A673 (cell line): ENCODE measurements around the gene ARL3. TPM values are rescaled to one million over a fixed set of nuclear protein-coding genes. Genes with fewer than 3 reads are reported as not detected.

Experiments
- BruUV-seq: library from RNA; stranded (reverse); fragments of 400-500 nt; replicated peaks from 2 replicates; lab custom pipeline; 2021; lab: Mats Ljungman, UMichigan
- CTCF ChIA-PET: fragments of 300-600 bp; sonication (Branson Sonifier 250); formaldehyde crosslinking; loops from one replicate; lab custom pipeline; 2022; ENCODE audit warnings: antibody characterized with exemption; lab: Charles Lee
- POLR2A ChIA-PET: fragments of 300-600 bp; sonication (Branson Sonifier 250); formaldehyde crosslinking; loops from one replicate; lab custom pipeline; 2022; ENCODE audit warnings: antibody characterized with exemption; ENCODE audit not compliant: low non-redundant PET; lab: Charles Lee
- DNase-seq: peaks from one replicate; pipeline ENCODE4 v3.0.0-alpha.2; 2015; ENCODE audit warnings: low spot score
- H3K27ac ChIP-seq: fragments of 200-600 bp; sonication (generic); 2 replicates; pipeline ENCODE4 v1.5.1; 2016; ENCODE audit warnings: mixed run types, low read depth, mild to moderate bottlenecking, mixed read lengths, antibody characterized with exemption, low read length; ENCODE audit not compliant: poor library complexity, severe bottlenecking
- H3K27me3 ChIP-seq: fragments of 200-600 bp; sonication (generic); replicated peaks from 2 replicates; pipeline ENCODE4 v1.6.1; 2017; ENCODE audit warnings: mixed run types, low read depth, mild to moderate bottlenecking, mixed read lengths, antibody characterized with exemption, low read length; ENCODE audit not compliant: insufficient read depth, poor library complexity
- H3K36me3 ChIP-seq: fragments of 200-600 bp; sonication (generic); 2 replicates; pipeline ENCODE4 v1.6.1; 2016; ENCODE audit warnings: mixed run types, mild to moderate bottlenecking, mixed read lengths, antibody characterized with exemption, low read length; ENCODE audit not compliant: insufficient read depth, poor library complexity, severe bottlenecking
- H3K4me1 ChIP-seq: fragments of 200-600 bp; sonication (generic); 2 replicates; pipeline ENCODE4 v1.6.1; 2017; ENCODE audit warnings: mixed run types, mild to moderate bottlenecking, mixed read lengths, antibody characterized with exemption, low read length; ENCODE audit not compliant: insufficient read depth, poor library complexity, severe bottlenecking
- H3K4me3 ChIP-seq: fragments of 200-600 bp; sonication (generic); 2 replicates; pipeline ENCODE4 v1.5.1; 2016; ENCODE audit warnings: low read depth, mixed run types, mild to moderate bottlenecking, mixed read lengths, low read length; ENCODE audit not compliant: poor library complexity, severe bottlenecking
- H3K9me3 ChIP-seq: fragments of 200-600 bp; sonication (generic); 2 replicates; pipeline ENCODE4 v1.6.1; 2016; ENCODE audit warnings: mixed run types, low read depth, mild to moderate bottlenecking, mixed read lengths, antibody characterized with exemption, low read length; ENCODE audit not compliant: poor library complexity, severe bottlenecking
- EZH2 ChIP-seq: fragments of 200-600 bp; sonication (generic); IDR thresholded peaks from 2 replicates; pipeline ENCODE4 v1.6.1; 2017; ENCODE audit warnings: borderline replicate concordance, low read depth, mild to moderate bottlenecking, mixed read lengths, antibody characterized with exemption, low read length; ENCODE audit not compliant: poor library complexity, severe bottlenecking
- intact Hi-C: fragments of 100-400 bp; cut with micrococcal nuclease; formaldehyde crosslinking; loops from one replicate; pipeline ENCODE4 v1.10.0; 2022; ENCODE audit not compliant: unreplicated experiment
- total RNA-seq: library from RNA; stranded (reverse); gene quantifications from 2 replicates; pipeline ENCODE4 v1.2.3, GENCODE V29; 2021
- TF ChIP-seq, protein P1 (sequence below): fragments of 300-800, 200-600 bp; sonication (generic); conservative IDR thresholded peaks from 2 replicates; pipeline ENCODE4 v1.5.1; 2017; ENCODE audit warnings: low read depth, mild to moderate bottlenecking, antibody characterized with exemption, low read length, moderate library complexity, mixed read lengths

The ARL3 gene
- total RNA-seq, 1 experiment from 2014 or later = 14.9 TPM

DNA sequence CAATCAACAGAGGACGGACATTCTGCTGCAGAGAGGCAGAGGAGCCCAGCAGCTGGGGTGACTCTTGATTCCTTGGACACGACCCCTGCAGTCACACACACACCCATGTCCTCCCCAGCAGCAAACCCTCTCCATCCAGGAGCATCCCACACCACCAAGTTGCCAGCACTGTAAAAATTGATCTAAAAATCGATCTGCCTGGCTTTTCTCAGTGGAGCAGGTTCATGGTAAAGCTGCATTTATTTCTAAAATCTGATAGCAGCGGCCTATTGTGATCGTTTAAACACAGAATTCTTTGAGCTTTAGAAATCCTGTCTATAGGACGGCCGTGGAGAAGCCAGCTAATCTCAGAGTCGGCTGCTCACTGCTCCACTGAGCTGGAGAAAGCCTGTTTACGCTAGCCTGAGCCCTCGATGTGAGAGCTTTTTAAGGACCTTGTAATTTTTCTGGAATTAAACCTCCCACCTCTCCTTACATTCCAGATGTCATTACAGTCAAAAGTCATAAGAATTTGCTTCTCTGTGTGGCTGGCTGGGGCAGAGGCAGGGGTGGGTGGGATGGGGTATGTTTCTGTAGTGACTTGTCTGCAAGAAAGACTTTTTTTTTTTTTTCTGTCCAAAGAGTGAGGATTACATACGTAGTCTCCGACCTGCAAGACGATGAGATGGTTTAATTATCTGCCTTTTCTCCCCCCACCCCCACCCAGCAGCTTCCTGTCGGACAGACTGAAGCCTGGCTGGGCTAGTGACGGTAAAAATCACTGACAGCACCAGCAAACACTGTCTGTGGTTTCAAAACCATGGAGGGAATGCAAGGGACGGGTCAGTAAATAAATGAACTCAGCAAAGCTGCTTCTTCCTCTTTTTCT lies 38.3 kb downstream of the ARL3 start:
- TF ChIP-seq EZH2 = no peak
- TF ChIP-seq, protein P1, sequence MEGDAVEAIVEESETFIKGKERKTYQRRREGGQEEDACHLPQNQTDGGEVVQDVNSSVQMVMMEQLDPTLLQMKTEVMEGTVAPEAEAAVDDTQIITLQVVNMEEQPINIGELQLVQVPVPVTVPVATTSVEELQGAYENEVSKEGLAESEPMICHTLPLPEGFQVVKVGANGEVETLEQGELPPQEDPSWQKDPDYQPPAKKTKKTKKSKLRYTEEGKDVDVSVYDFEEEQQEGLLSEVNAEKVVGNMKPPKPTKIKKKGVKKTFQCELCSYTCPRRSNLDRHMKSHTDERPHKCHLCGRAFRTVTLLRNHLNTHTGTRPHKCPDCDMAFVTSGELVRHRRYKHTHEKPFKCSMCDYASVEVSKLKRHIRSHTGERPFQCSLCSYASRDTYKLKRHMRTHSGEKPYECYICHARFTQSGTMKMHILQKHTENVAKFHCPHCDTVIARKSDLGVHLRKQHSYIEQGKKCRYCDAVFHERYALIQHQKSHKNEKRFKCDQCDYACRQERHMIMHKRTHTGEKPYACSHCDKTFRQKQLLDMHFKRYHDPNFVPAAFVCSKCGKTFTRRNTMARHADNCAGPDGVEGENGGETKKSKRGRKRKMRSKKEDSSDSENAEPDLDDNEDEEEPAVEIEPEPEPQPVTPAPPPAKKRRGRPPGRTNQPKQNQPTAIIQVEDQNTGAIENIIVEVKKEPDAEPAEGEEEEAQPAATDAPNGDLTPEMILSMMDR = no peak
- H3K4me1 ChIP-seq = peaks cover 10% of the 10 kb centered on the region
- DNase-seq = no peak
- H3K27ac ChIP-seq = no peak overlapping the region
- ChIA-PET POLR2A (no interaction called here), CTCF (no interaction called here)
- H3K4me3 ChIP-seq = no peak overlapping the region
- no peaks in the 10 kb centered on the region for H3K36me3 ChIP-seq
- no TSS peak for BruUV-seq
- intact Hi-C loops = no loop called here
- H3K27me3 ChIP-seq = no peaks in the 10 kb centered on the region
- no peaks in the 10 kb centered on the region for H3K9me3 ChIP-seq

DNA sequence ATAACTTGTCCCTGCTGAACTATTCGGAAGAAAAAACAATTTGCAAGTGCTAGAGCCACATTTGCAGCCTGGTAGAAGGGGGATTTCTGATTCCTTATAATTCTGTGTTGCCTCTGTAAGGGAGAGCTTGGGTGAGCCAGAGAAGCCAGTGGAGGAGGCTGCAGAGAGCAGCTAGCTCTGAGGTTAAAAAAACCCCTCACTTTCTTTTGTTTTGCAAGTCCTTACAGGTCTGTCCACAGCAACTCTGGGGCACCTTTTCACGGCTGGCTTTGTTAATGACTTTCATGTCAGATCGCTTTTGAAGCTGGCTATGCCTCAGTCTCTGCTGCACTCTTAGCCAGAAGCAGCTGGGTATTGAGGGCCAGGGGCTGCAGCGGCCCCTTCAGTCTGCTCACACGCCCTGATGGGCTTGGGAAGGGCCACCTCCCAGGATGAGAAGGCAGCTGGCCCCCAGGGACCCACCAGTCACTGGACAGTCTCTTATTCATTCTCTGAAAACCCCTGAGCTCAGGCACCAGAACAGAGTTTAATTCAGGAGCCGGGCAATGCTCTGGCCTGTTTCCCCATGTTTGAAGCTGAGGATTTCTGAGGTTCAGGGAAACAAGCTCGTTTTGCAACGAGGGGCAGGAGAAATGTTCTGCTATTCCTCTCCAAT lies 39.1 kb downstream of the ARL3 start:
- H3K4me1 ChIP-seq = peaks cover 10% of the 10 kb centered on the region
- POLR2A ChIA-PET = no interaction called here
- no peak overlapping the region for H3K4me3 ChIP-seq
- no peak for DNase-seq
- no peak overlapping the region for H3K27ac ChIP-seq
- TF ChIP-seq, protein P1 = no peak
- TF ChIP-seq EZH2 = no peak
- H3K36me3 ChIP-seq = no peaks in the 10 kb centered on the region
- intact Hi-C loops = no loop called here
- no peaks in the 10 kb centered on the region for H3K9me3 ChIP-seq
- no TSS peak for BruUV-seq
- CTCF ChIA-PET = no interaction called here
- no peaks in the 10 kb centered on the region for H3K27me3 ChIP-seq

DNA sequence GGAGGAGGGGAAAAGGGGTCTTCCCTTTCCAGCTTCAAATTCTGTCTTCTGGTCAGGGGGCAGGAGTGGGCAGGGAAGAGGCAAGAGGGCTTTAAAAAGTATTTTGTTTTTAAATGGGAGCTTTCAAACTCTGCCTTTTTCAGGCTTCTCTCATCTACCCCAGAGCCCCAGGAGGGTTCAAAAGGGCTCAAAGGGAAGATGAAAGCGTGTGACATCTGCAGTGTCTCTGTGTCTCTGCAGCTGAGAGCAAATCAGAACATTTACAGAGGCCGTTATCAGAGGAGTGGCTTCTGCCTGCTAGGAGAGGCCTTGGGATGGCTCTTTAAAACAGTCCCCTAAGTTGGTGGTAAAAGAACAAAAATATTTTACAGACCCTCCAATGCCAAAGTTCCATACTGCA lies 39.6 kb downstream of the ARL3 start:
- BruUV-seq = no TSS peak
- intact Hi-C loops = no loop called here
- POLR2A ChIA-PET = no interaction called here
- Histone ChIP-seq H3K27ac (no peak overlapping the region), H3K4me3 (no peak overlapping the region), H3K36me3 (no peaks in the 10 kb centered on the region), H3K27me3 (no peaks in the 10 kb centered on the region), H3K9me3 (no peaks in the 10 kb centered on the region), H3K4me1 (peaks cover 10% of the 10 kb centered on the region)
- no peak for TF ChIP-seq EZH2
- TF ChIP-seq, protein P1 = no peak
- CTCF ChIA-PET = no interaction called here
- DNase-seq = no peak
